Sciatic nerve (tissue), 2 donors: ENCODE measurements around the gene COQ5. TPM values are rescaled to one million over a fixed set of nuclear protein-coding genes. Genes with fewer than 3 reads are reported as not detected.
"Not testable (repeated sequence)": the region's sequence is repeated elsewhere in the genome, so short reads cannot be mapped to it uniquely, and the experiment has no call there.

Source experiments
- ATAC-seq: fragments of 200-7000 bp; cut with Tn5 transposase; one replicate; pipeline ENCODE4 v1.9.1; 2020; ENCODE audit warnings: mild to moderate bottlenecking, moderate library complexity
- DNase-seq: peaks from one replicate; pipeline ENCODE4 v3.0.0-alpha.2; 2020; ENCODE audit warnings: low spot score
- intact Hi-C: fragments of 100-400 bp; cut with DNase I; formaldehyde crosslinking; loops from one replicate; pipeline ENCODE4 v1.14.2; 2022
- total RNA-seq: library from RNA; stranded (reverse); fragmentation: NEBNext Ultra II Directional; extraction: Animal tissue kit (Norgen Biotek cat#: 25700); gene quantifications from one replicate; pipeline ENCODE4 v1.2.1, GENCODE V29; 2021
- donor health status: DM: no; HTN: no; CAD: no.
- donor health status: DM: no; HTN: no; CAD: no.

COQ5 gene
- total RNA-seq, 1 donor from 2014 or later, result 26.4 TPM

DNA sequence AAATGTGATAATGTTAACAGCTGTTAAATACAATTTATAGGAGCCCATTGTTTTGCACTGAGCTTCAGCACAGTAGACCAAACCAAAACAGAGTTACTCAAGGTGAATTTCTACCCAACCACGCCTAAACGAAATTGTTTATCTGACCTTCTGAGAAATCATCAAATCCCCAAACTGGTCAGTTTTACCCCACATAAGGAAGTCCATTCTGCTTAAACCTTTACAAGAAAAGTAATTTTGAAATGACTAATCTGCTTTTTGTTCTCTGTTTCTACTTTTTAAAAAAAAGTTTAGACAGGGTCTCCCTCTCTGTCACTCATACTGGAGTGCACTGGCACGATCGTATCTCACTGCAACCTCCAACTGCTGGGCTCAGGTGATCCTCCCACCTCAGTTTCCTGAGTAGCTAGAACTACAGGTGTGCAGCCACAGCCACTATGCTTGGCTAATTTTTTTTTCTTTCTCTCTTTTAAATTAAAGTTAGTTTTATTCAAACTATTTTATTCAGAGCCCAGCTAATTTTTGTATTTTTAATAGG is 3.8 kb upstream of the COQ5 start:
- no peak for DNase-seq
- intact Hi-C loops, result no loop called here
- ATAC-seq, result no peak

DNA sequence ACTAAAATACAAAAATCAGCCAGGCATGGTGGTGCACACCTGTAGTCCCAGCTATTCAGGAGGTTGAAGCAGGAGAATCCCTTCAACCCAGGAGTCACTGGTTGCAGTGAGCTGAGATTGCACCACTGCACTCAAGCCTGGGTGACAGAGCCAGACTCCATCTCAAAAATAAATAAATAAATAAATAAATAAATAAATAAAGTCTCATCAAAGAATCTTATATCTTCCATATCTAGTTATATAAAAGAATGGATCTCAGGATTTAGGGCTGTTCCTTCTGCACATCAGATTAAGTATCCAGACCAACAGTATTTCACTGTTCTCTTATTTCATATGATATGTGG is 1.4 kb upstream of the COQ5 start:
- DNase-seq, intact Hi-C loops, ATAC-seq: not testable (repeated sequence)

DNA sequence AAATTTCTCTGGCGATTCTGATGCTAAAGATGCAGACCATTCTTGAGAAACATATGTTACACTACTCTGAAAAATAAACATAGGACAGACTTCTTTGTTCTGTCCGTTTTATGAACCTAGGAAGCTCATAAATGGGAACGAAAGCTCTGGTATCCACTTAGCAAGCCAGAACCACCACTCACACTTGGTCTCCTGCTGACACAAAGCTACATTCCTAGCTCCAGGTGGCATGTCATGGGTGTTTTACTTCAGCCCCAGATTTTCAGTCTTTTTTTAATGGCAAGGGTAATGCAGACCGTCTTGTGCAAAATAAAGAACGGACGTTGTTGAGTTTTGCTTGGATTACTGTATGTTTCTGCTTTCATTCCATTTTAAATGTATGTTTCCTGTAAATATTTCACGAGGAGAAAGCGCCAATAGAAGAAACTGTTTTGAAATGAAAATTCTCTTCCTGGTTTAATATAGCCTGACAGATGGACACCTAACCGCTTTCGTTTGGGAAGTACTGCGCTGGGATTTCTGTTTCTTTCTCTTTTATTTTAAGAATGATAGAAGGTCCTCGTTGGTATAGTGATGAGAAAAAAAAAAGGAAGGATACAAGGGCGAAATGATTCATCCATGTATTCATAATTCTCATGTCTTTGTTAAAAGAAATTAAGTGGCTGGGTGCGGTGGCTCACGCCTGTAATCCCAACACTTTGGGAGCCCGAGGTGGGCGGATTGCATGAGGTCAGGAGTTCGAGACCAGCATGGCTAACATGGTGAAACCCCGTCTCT is 871 bp upstream of the COQ5 start:
- no peak for DNase-seq
- peak; percentile 36 for ATAC-seq
- intact Hi-C loops, result no loop called here

DNA sequence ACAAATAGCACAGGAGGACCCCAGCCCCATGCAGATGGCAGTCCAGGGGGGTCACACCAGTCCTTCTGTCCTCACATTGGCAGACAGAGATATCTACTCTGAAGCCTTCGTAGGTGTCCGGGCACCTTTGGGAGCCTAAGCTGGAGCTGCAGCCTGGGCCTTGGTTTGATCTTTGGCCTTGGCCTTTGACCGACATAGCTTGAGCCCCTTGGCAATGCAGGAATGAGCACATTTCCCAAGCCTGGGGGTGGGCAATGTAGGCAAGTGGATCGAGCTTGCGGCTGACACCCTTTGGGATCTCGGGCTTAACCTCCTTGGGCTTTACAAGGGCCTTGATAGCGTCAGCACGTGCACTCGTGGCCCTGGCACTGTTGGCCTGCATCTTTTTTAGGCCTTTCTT is 6.4 kb downstream of the COQ5 start:
- ATAC-seq, result no peak
- DNase-seq, result no peak
- intact Hi-C loops, result no loop called here

DNA sequence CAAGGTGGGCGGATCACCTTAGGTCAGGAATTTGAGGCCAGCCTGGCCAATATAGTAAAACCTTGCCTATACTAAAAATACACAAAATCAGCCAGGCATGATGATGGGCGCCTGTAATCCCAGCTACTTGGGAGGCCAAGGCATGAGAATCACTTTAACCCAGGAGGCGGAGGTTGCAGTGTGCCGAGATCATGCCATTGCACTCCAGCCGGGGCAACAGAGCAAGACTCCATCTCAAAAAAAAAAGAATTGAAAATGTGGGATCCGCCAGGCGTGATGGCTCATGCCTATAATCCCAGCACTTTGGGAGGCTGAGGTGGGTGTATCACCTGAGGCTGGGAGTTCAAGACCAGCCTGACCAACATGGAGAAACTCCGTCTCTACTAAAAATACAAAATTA is 9.6 kb downstream of the COQ5 start:
- ATAC-seq, DNase-seq, intact Hi-C loops: not testable (repeated sequence)

DNA sequence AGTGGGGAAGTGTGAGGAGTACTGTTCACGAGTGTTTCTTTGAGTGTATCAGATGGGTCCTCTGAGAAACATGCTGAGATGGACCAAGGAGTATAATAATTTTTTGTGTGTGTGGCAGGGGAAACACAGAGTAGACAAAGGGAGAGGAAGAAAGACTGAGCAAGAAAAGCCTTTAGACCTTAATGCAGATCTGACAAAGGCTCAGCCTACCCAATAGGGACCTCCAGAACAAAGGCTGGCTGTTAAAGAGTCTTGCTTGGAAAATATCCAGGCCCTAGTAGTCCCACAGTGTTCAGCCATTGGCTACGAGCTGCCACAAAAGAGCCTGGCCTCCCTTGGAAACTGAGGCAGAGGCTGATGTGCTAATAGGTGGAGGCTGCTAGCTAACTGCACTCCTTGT is 13.5 kb downstream of the COQ5 start:
- intact Hi-C loops, result no loop called here
- peak; percentile 38 for ATAC-seq
- DNase-seq, result no peak

DNA sequence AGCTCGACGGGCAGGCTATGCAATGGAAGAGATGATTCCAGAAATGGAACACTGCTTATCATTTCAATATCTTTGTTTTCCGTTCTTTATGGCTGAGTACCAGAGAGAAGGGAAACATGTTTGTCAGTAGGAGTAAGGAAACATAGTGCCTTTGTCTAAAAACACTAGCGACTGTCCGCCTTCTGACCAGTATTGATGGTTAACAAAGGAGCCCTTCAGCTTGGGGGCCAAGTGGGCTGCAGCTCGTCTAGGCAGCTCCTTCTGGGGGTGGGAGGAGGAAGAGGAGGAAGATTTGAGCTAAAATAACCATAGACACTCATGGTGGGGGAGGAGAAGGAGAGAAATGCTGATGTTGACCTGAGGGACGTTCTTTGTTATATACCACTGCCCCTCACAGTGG is 15.0 kb downstream of the COQ5 start:
- ATAC-seq, result peak; percentile 81
- DNase-seq, result no peak
- intact Hi-C loops, result no loop called here

DNA sequence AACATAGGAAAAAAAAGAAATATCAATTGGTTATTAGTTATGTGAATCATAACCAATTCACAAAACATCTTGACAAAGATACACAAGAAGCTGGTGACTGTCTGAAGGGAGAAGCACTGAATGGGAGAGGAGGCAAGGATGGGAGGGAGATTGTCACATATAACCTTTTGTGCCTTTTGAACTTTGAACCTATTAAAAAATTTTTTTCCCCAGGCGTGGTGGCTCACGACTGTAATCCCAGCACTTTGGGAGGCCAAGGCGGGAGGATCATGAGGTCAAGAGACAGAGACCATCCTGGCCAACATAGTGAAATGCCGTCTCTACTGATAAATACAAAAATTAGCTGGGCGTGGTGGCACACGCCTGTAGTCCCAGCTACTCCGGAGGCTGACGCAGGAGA is 20.4 kb downstream of the COQ5 start:
- DNase-seq, result no peak
- intact Hi-C loops, result no loop called here
- ATAC-seq, result no peak

DNA sequence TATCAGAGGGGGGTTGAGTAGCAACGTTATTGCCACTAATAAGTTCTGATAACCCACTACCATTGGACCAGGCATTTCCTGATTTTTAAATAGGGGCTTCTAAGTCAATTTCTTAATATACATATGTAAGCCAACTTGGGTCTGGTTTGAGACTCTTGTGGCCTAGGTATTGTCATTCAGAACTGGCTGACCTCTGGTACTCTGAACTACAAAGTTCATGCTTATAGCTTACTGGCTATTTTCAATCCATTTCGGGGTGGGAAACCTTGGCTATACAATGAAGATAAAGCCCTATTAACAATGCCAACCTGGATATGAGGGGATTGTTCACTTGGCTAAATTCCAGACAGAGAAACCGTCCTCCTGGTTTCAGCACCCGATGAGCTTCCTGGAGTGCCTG is 24.4 kb downstream of the COQ5 start:
- no peak for ATAC-seq
- intact Hi-C loops, result no loop called here
- no peak for DNase-seq

DNA sequence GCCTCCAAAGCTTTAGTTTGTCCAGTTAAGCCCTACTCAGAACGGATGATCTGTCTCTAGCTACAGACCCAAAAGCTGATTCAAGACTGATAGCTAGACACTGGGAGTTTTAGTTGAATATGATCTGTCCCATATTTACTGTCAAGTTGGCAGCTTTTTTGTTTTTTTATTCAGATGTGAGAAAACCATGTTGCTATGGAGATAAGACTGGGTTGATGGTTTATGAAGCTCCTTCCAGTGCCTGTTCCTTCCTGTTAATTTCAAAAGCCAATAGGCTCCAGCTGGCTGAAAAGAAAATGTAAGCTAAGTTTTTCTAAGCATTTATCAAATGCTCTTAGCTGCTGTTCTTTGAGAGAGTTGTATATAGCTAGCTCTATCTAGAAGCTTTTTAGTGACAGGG is 28.4 kb downstream of the COQ5 start:
- ATAC-seq (no peak), DNase-seq (no peak)
- intact Hi-C loops, result no loop called here

DNA sequence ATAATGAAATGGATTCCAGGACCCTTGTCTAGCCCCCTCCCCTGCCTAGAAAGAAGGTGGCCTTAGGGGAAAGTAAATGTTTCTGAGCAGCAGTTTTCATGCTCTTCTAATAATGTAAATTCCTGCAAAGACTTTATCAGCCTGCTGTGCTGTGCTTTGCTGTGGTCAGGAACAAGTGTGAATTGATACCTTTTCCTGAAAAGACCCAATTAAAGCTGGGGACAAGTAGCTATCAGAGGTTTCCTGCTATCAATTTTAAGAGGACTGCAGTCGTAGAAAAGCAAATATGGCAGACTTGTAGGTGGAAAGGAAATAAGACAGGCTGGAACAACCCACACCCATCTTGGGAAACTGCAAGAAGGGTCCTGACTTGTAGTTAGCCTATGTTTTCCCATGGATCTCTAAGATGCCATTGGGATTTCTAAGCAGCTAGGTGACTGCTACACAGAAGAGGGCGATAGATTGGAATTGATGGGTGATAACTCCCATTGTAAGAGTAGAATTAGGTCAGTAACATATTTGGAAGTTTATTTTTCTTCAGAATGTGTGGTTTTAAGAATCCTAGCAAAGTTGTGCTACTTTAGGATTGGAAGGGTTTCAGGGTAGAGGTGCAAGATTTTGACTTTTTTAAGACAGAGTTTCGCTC is 30.0 kb downstream of the COQ5 start:
- DNase-seq, result no peak
- intact Hi-C loops, result no loop called here
- no peak for ATAC-seq

DNA sequence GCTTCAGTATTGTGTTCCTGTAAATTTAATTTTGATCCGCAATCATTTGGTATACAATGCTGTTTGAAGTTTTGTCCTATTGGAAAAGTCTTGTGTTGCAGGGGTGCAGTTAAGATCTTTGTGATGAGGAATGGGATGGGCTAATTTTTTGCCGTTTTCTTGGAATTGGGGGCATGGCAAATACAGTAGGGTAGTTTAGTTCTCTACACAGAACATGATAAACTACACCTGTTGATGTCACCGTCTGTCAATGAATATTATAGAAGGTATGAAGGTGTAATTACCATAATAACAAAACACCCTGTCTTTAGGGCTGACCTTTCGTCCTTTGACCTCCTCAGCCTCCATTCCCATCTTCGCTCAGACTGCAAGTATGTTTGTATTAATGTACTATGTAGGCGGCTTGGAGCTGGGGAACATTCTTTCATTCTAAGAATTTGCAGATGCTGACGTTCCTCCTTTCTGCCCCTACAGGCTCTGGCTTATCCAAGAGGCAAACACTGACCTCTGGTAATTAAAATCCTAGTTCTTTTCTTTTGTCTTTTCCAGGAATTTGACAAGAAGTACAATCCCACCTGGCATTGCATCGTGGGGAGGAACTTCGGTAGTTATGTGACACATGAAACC is 31.3 kb downstream of the COQ5 start:
- intact Hi-C loops, result no loop called here
- DNase-seq (no peak), ATAC-seq (no peak)

DNA sequence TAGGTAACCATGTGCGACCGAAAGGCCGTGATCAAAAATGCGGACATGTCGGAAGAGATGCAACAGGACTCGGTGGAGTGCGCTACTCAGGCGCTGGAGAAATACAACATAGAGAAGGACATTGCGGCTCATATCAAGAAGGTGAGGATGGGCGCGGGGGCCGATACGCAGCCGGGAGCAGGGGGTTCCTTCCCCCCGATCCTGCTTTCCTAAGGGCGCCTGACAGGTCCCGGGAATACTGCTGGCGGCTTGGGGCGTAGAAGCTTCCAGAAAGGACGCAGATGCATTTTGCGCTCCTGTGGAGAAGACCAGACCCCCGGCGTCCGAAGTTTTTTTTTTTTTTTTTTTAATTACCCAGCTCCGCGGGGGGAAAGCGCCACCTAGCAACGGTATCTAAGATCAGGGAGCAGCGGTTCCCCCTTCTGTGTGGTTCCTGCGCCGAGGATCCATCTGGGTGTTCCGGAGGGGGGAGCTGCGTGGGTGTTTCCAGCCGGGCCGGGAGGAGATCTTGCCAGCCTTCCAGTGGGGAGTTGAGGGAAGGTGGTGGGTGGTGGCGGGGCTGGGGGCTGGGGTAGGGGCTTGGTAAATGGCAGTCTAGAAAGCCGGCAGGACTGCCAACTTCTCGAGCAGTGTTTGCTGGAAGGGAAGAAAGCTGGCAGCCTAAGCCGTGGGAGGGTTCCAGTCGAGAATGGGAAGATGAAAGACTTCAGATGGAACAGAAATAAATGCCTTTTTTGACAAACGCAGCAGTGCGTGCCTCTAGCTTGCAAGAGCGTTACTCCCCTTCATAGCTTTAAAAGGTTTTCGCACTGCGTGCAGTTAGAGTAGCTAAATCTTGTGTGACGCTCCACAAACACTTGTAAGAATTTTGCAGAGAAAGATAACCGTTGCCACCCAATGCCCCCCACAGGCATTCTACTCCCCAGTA is 32.3 kb downstream of the COQ5 start:
- ATAC-seq (peak; percentile 82), DNase-seq (peak; percentile 84)
- intact Hi-C loops, result no loop called here

DNA sequence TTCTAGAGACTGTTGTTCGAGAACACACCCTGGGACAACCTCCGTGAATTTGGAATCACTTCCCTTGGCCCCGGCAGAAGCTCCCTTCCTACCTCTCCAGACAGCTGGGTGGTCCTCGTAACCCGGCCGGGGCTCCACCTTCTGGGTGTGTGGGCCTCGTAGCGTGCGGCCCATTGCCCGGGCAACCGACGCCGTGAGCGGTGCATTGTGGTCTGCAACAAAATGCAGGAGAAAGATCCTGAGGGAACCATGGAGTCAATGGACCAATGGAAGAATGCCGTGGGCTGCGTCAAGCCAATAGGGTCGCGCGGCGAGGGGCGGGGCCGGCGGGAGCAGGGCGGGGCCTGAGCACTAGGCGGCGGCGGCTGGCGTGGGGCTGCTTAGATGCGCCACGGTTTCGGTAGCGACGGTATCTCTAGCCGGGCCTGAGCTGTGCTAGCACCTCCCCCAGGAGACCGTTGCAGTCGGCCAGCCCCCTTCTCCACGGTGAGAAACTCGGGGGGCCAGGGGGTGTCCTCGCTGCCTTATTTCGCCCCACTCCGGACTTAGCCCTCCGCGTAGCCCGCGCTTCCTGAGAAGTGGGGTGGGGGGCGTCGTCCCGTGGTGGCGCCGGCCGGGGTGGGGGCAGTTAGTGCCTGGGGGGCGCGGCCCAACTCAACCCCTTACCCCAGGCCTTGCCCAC is 33.1 kb downstream of the COQ5 start, which contains the start of gene DYNLL1:
DYNLL1 (plus strand) TSS at position 383 of the 682 bp plus-strand sequence. CDS start 309 bp downstream, outside the sequence.
- DNase-seq, result peak; percentile 98
- intact Hi-C loops, result no loop called here
- peak; percentile 99 for ATAC-seq

DNA sequence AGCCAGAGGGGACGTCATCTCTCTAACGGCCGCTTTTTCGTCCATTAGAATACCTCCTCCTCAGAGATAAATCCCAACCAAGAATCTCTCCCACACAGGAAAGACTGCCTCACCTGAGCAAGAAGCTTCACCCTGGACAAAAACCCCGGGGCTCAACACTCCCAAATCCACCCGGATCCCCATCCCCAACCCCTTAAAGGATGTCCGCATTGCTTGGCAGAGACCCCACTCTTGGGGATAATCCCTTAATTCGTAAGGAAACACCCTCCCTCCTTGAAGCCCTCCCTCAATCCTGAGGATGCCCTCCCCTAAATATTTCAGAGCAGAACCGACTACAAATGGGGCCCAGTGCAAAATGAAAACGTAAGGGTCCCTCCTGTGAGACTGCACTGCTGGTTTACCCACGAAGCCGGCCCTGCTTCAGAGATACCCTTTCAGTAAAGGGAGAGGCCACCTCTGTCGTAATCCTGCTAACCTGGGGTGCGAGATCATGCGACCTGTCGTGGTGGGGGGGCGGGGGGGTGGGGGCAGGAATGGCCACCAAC is 33.7 kb downstream of the COQ5 start:
- DNase-seq, result no peak
- ATAC-seq, result peak; percentile 3
- intact Hi-C loops, result no loop called here

DNA sequence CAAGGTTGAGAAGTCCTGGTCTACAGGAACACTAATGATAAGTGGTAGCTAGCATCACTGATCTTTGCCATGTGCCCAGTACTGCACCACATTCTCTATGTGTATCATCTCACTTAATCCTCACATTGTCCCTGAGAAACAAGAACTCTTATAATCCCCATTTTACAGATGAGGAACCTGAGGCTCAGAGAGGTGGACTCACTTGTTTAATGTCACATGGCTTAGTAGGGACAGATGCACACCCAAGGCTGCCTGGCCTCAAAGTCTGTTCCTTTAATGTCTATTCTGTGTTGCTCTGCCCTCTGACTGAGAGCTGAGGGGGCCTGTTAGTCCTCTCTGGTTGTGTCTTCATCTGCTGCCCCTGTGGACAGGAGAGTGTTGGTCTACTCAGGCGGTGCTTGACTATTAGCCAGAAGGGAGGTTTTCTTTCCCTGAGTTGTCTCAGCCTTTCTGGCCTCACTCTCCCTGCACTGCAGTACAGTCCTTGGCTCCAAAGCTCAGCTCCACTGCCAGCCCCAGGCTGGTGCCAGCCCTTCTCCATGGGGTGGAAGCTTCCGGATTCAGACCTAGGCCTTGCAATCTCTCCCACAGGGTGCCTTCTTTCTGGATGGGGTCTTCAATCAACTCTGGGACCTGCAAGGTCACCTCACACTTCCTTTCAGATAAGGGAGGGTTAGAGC is 38.0 kb downstream of the COQ5 start:
- DNase-seq (no peak), ATAC-seq (no peak)
- intact Hi-C loops, result no loop called here

DNA sequence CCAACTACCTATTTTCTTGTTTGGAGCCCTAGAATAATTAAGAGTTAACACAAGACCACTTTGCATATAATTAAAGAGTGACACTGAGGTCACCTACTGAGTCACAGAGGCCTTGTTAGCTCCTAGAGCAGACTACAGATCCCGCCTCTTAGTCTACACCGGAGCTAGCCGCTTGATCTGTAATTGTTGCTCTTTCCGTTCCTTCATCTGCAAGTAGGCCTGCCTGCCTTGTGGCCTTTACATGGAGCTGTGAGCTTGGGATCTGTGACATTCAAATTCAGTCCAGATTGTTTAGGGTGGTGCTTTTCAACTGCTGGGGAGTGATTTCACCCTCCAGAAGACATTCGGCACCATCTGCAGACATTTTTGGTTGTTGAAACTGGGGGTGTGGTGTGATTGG is 38.6 kb downstream of the COQ5 start:
- no peak for ATAC-seq
- intact Hi-C loops, result no loop called here
- no peak for DNase-seq

DNA sequence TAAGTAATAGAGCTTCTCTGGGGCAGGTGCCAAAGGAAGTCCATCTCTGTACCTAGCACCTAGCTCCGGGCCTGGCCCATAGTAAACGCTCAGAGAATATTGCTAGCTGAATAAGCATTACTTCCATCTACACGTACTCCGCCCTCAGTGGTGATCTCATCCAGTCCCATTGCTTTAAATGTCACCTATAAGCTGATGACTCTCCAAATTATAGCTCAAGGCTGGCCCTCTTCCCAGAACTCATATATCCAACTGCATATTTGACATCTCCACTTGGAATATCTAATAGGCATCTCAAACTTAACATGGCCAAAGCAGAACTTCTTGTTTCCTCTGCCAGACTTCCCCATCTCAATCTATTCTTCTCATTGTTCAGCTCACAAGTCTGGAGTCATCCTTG is 39.9 kb downstream of the COQ5 start:
- ATAC-seq (no peak), DNase-seq (no peak)
- intact Hi-C loops, result no loop called here
